Measurements from ENCODE around the gene MRPL43.

The MRPL43 gene

GRCh38 chr10:101008823-101009423, 21.6 kb upstream of the MRPL43 start:
- no peak overlapping the region for H3K27ac ChIP-seq (ENCODE audit: low read depth, low read length)
- H3K36me3 ChIP-seq (ENCODE audit: insufficient read depth, low read length): peaks cover 32% of the 10 kb centered on the region
- H3K9me3 ChIP-seq (ENCODE audit: insufficient read depth, low read depth, low read length): no peaks in the 10 kb centered on the region
- H3K4me1 ChIP-seq (ENCODE audit: insufficient read depth, low read length): no peaks in the 10 kb centered on the region
- 90% methylated on average over 6 of the region's 6 CpGs for WGBS
- H3K4me3 ChIP-seq (ENCODE audit: low read length): no peak overlapping the region
- H3K27me3 ChIP-seq (ENCODE audit: insufficient read depth, low read length): no peaks in the 10 kb centered on the region
- H3K9ac ChIP-seq (ENCODE audit: low read depth, low read length): no peak overlapping the region

DNA sequence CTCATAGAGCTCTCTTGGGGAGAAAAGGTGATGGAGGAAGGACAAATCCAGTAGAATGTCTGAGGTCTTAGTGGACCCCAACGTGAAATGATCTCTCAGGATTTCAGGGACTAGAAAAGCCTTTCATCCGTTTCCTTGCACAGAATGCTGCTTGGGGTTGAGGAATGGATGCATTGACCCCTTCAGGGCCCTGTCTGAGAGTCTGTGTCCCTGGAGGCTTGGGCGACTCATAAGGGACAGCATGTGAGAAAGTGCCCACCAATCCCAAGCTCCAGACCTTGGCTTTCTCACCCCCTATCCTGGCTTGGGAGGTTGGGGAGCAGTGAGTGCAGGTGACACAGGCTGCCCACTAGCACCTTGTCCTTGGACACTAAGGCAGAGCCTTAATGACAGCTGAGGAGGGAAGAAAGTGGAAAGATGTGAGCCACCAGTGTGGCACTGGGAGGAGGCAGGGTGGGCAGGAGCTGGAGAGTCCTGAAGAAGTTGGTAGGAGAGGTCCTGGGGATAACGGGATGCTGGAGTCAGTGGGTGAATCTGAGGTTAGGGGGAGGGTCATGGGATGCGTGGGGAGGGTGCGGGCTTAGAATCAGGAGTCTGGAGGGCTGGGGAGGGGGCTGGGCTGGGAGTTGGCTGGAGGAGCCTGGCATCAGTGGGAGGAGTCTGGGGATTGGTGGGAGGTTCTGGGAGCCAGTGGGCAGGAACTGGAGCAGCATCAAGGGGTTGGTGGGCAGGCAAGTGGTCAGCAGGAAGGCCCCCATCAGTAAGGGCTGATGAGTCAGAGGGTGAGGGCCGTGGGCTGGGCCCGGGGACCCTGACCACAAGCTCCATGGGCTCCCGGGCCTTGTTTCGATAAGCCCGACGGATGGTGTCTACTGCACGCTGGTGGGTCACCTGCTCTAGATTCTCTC, 20.9 kb upstream of the MRPL43 start:
- H3K9ac ChIP-seq (ENCODE audit: low read depth, low read length): no peak overlapping the region
- 81% methylated on average over 13 of the region's 13 CpGs for WGBS
- H3K27me3 ChIP-seq (ENCODE audit: insufficient read depth, low read length): no peaks in the 10 kb centered on the region
- no peak overlapping the region for H3K27ac ChIP-seq (ENCODE audit: low read depth, low read length)
- H3K36me3 ChIP-seq (ENCODE audit: insufficient read depth, low read length): peaks cover 40% of the 10 kb centered on the region
- no peak overlapping the region for H3K4me3 ChIP-seq (ENCODE audit: low read length)
- H3K4me1 ChIP-seq (ENCODE audit: insufficient read depth, low read length): no peaks in the 10 kb centered on the region
- no peaks in the 10 kb centered on the region for H3K9me3 ChIP-seq (ENCODE audit: insufficient read depth, low read depth, low read length)

GRCh38 chr10:101007099-101007711, 19.9 kb upstream of the MRPL43 start:
- Histone ChIP-seq H3K4me3 (ENCODE audit: low read length) (no peak overlapping the region), H3K9me3 (ENCODE audit: insufficient read depth, low read depth, low read length) (no peaks in the 10 kb centered on the region), H3K27ac (ENCODE audit: low read depth, low read length) (no peak overlapping the region), H3K4me1 (ENCODE audit: insufficient read depth, low read length) (no peaks in the 10 kb centered on the region), H3K36me3 (ENCODE audit: insufficient read depth, low read length) (peaks cover 49% of the 10 kb centered on the region), H3K27me3 (ENCODE audit: insufficient read depth, low read length) (no peaks in the 10 kb centered on the region), H3K9ac (ENCODE audit: low read depth, low read length) (no peak overlapping the region)
- WGBS: 89% methylated on average over 11 of the region's 11 CpGs

DNA sequence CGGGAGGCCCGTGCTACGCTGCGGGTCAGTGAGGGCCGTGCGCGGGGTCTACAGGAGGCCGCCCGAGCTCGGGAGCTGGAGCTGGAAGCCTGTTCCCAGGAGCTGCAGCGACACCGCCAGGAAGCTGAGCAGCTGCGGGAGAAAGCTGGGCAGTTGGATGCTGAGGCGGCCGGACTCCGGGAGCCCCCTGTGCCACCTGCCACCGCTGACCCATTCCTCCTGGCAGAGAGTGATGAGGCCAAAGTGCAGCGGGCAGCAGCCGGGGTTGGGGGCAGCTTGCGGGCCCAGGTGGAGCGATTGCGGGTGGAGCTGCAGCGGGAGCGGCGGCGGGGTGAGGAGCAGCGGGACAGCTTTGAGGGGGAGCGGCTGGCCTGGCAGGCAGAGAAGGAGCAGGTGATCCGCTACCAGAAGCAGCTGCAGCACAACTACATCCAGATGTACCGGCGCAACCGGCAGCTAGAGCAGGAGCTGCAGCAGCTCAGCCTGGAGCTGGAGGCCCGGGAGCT, 19.3 kb upstream of the MRPL43 start:
- 94% methylated on average over 33 of the region's 33 CpGs for WGBS
- no peak overlapping the region for H3K9ac ChIP-seq (ENCODE audit: low read depth, low read length)

GRCh38 chr10:101005869-101006567, 18.7 kb upstream of the MRPL43 start:
- no peaks in the 10 kb centered on the region for H3K27me3 ChIP-seq (ENCODE audit: insufficient read depth, low read length)
- WGBS: 94% methylated on average over 3 of the region's 4 CpGs
- no peak overlapping the region for H3K4me3 ChIP-seq (ENCODE audit: low read length)
- H3K9ac ChIP-seq (ENCODE audit: low read depth, low read length): no peak overlapping the region
- no peaks in the 10 kb centered on the region for H3K9me3 ChIP-seq (ENCODE audit: insufficient read depth, low read depth, low read length)
- peaks cover 49% of the 10 kb centered on the region for H3K36me3 ChIP-seq (ENCODE audit: insufficient read depth, low read length)
- peaks cover 5% of the 10 kb centered on the region; the same call in 1 of the 2 replicates for H3K4me1 ChIP-seq (ENCODE audit: insufficient read depth, low read length)
- no peak overlapping the region for H3K27ac ChIP-seq (ENCODE audit: low read depth, low read length)

More for the DNA sequence above, 19.3 kb upstream of the MRPL43 start:
- Histone ChIP-seq H3K27ac (ENCODE audit: low read depth, low read length) (no peak overlapping the region), H3K9me3 (ENCODE audit: insufficient read depth, low read depth, low read length) (no peaks in the 10 kb centered on the region), H3K27me3 (ENCODE audit: insufficient read depth, low read length) (no peaks in the 10 kb centered on the region), H3K4me3 (ENCODE audit: low read length) (no peak overlapping the region), H3K4me1 (ENCODE audit: insufficient read depth, low read length) (no peaks in the 10 kb centered on the region), H3K36me3 (ENCODE audit: insufficient read depth, low read length) (peaks cover 49% of the 10 kb centered on the region)

DNA sequence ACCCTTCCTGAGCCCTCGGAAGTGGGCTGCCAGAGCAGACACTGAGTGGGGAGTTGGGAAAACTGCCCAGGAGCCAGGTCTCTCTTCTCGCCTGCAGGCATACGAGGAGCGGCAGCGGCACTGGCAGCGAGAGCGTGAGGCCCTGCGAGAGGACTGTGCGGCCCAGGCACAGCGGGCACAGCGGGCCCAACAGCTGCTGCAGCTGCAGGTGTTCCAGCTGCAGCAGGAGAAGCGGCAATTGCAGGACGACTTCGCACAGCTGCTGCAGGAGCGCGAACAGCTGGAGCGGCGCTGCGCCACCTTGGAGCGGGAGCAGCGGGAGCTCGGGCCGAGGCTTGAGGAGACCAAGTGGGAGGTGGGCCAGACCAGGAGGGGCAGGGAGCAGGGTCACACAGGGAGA, 18.1 kb upstream of the MRPL43 start:
- 96% methylated on average over 23 of the region's 23 CpGs for WGBS
- Histone ChIP-seq H3K27ac (ENCODE audit: low read depth, low read length) (no peak overlapping the region), H3K27me3 (ENCODE audit: insufficient read depth, low read length) (no peaks in the 10 kb centered on the region), H3K9me3 (ENCODE audit: insufficient read depth, low read depth, low read length) (no peaks in the 10 kb centered on the region), H3K36me3 (ENCODE audit: insufficient read depth, low read length) (peaks cover 49% of the 10 kb centered on the region), H3K4me1 (ENCODE audit: insufficient read depth, low read length) (peaks cover 6% of the 10 kb centered on the region; the same call in 1 of the 2 replicates), H3K9ac (ENCODE audit: low read depth, low read length) (no peak overlapping the region), H3K4me3 (ENCODE audit: low read length) (no peak overlapping the region)

- peaks cover 9% of the 10 kb centered on the region; the same call in 1 of the 2 replicates for H3K4me1 ChIP-seq (ENCODE audit: insufficient read depth, low read length)
- no peaks in the 10 kb centered on the region for H3K9me3 ChIP-seq (ENCODE audit: insufficient read depth, low read depth, low read length)
- H3K9ac ChIP-seq (ENCODE audit: low read depth, low read length): no peak overlapping the region
- 96% methylated on average over 18 of the region's 18 CpGs for WGBS
- peaks cover 49% of the 10 kb centered on the region for H3K36me3 ChIP-seq (ENCODE audit: insufficient read depth, low read length)
- no peak overlapping the region for H3K27ac ChIP-seq (ENCODE audit: low read depth, low read length)
- no peaks in the 10 kb centered on the region for H3K27me3 ChIP-seq (ENCODE audit: insufficient read depth, low read length)
- H3K4me3 ChIP-seq (ENCODE audit: low read length): no peak overlapping the region
Observed at GRCh38 chr10:101003639-101004206, 16.4 kb upstream of the MRPL43 start.

- peaks cover 12% of the 10 kb centered on the region; the same call in 1 of the 2 replicates for H3K4me1 ChIP-seq (ENCODE audit: insufficient read depth, low read length)
- H3K9ac ChIP-seq (ENCODE audit: low read depth, low read length): no peak overlapping the region
- no peaks in the 10 kb centered on the region for H3K27me3 ChIP-seq (ENCODE audit: insufficient read depth, low read length)
- no peak overlapping the region for H3K27ac ChIP-seq (ENCODE audit: low read depth, low read length)
- no peaks in the 10 kb centered on the region for H3K9me3 ChIP-seq (ENCODE audit: insufficient read depth, low read depth, low read length)
- 90% methylated on average over 11 of the region's 11 CpGs for WGBS
- peaks cover 49% of the 10 kb centered on the region for H3K36me3 ChIP-seq (ENCODE audit: insufficient read depth, low read length)
- H3K4me3 ChIP-seq (ENCODE audit: low read length): no peak overlapping the region
Observed at GRCh38 chr10:101002456-101002855, 15.2 kb upstream of the MRPL43 start.

GRCh38 chr10:101001659-101002035, 14.3 kb upstream of the MRPL43 start:
- 90% methylated on average over 5 of the region's 5 CpGs for WGBS
- no peaks in the 10 kb centered on the region for H3K9me3 ChIP-seq (ENCODE audit: insufficient read depth, low read depth, low read length)
- H3K9ac ChIP-seq (ENCODE audit: low read depth, low read length): peak overlapping the region; percentile 11; the same call in 1 of the 2 replicates
- peak overlapping the region; percentile 86; the same call in 1 of the 2 replicates for H3K4me3 ChIP-seq (ENCODE audit: low read length)
- H3K4me1 ChIP-seq (ENCODE audit: insufficient read depth, low read length): peaks cover 13% of the 10 kb centered on the region
- H3K27ac ChIP-seq (ENCODE audit: low read depth, low read length): no peak overlapping the region
- H3K27me3 ChIP-seq (ENCODE audit: insufficient read depth, low read length): no peaks in the 10 kb centered on the region
- H3K36me3 ChIP-seq (ENCODE audit: insufficient read depth, low read length): peaks cover 41% of the 10 kb centered on the region

DNA sequence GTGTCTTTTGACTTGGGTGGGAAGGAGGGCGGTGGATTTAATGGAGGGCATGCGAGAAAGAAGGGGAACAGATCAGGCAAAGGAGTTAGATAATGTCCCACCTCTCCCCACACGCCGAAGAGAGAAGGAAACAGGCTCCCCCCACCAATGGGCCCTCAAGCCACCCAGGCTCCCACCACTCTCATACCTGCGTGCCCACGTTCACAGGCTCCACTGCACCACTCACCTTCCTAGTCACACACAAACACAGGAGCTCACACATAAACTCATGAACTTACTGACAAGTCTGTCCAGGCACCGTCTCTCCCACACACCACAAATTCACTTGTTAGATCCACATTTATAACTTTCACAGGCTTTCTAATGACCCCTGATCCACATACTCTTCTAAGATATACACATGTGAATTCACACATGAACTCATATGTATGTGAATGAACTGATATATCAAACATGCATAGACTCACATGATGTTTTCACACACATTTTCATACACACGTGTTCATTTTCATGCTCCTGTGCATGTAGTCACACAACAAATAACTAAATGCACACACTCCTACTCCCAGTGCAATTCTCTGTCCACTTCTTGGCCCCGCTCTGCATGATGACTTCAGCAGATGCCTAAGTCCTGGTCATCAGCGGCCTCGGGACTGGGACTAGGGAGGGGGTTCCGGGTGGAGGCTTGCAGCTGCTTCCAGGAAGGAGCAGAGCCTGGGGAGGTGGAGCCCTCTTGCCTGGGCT, 13.8 kb upstream of the MRPL43 start:
- H3K9me3 ChIP-seq (ENCODE audit: insufficient read depth, low read depth, low read length): no peaks in the 10 kb centered on the region
- peaks cover 35% of the 10 kb centered on the region for H3K36me3 ChIP-seq (ENCODE audit: insufficient read depth, low read length)
- H3K4me3 ChIP-seq (ENCODE audit: low read length): peak overlapping the region; percentile 86
- H3K27me3 ChIP-seq (ENCODE audit: insufficient read depth, low read length): no peaks in the 10 kb centered on the region
- peak overlapping the region; percentile 96; the same call in 1 of the 2 replicates for H3K9ac ChIP-seq (ENCODE audit: low read depth, low read length)
- peak overlapping the region; percentile 57; the same call in 1 of the 2 replicates for H3K27ac ChIP-seq (ENCODE audit: low read depth, low read length)
- WGBS: 75% methylated on average over 12 of the region's 12 CpGs
- peaks cover 19% of the 10 kb centered on the region for H3K4me1 ChIP-seq (ENCODE audit: insufficient read depth, low read length)

Data from HUES64 (cell line).